Activated CD8-positive, alpha-beta memory T cell treated with anti-CD3 and anti-CD28 coated beads, Interleukin-2, amount 10 ng/mL, durations not matched to agents 7 days and 5 days (primary cell): ENCODE results near the gene PAX5. TPM values are rescaled to one million over a fixed set of nuclear protein-coding genes. Genes with fewer than 3 reads are reported as not detected.

Source experiments
- ATAC-seq: fragments of 150-1000 bp; cut with Tn5 transposase; one replicate; pipeline ENCODE4 v1.10.0; 2021; ENCODE audit warnings: moderate library complexity
- CTCF ChIA-PET: fragments of 350-600 bp; sonication (Branson Sonifier 250); formaldehyde crosslinking; loops from one replicate; lab custom pipeline; 2021; ENCODE audit warnings: antibody characterized with exemption; lab: Charles Lee
- DNase-seq: peaks from one replicate; pipeline ENCODE4 v3.0.0-alpha.2; 2020
- H3K27ac Mint-ChIP-seq: one replicate; pipeline ENCODE4 v1.8.0; 2021; ENCODE audit warnings: mild to moderate bottlenecking, mixed read lengths
- H3K27me3 Mint-ChIP-seq: one replicate; pipeline ENCODE4 v1.8.0; 2021; ENCODE audit warnings: mixed read lengths
- H3K36me3 Mint-ChIP-seq: one replicate; pipeline ENCODE4 v1.8.0; 2021; ENCODE audit warnings: mild to moderate bottlenecking, mixed read lengths
- H3K4me1 Mint-ChIP-seq: one replicate; pipeline ENCODE4 v1.8.0; 2021; ENCODE audit warnings: mixed read lengths
- H3K4me3 Mint-ChIP-seq: one replicate; pipeline ENCODE4 v1.8.0; 2021; ENCODE audit warnings: mild to moderate bottlenecking, moderate library complexity, mixed read lengths
- H3K9me3 Mint-ChIP-seq: one replicate; pipeline ENCODE4 v1.8.0; 2022; ENCODE audit warnings: low read depth, mixed read lengths
- total RNA-seq, 2 experiments: library from RNA; stranded (reverse); gene quantifications; one replicate each; pipeline ENCODE4 v1.2.3, GENCODE V29; 2021

Gene PAX5
- total RNA-seq, 2 experiments from 2014 or later: 0.14 to 0.20 TPM

DNA sequence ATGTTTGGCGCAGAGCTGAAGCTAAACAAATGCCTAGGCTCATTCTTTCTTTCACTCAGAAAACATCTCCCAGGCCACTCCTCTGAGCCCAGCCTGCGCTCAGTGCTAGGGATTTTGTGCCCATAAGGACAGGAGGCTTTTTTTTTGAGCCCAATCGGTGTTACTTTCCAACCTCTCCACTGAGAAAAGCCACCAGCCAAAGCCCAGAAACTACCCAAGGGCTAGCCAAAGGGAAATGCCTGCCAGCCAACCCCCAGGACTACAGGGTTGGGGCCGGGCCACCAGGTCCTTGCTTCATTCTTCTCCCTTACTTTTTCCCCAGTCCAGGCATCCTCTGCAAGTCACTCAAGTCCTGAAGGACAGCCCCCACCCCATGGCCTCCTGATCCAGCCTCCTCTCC lies 134.7 kb downstream of the PAX5 start:
- no peaks in the 10 kb centered on the region for H3K36me3 Mint-ChIP-seq
- H3K27me3 Mint-ChIP-seq: peaks cover 40% of the 10 kb centered on the region
- H3K27ac Mint-ChIP-seq: no peak overlapping the region
- ATAC-seq (no peak), DNase-seq (no peak)
- CTCF ChIA-PET: no interaction called here
- no peak overlapping the region for H3K4me3 Mint-ChIP-seq
- no peaks in the 10 kb centered on the region for H3K9me3 Mint-ChIP-seq
- H3K4me1 Mint-ChIP-seq: peaks cover 11% of the 10 kb centered on the region

DNA sequence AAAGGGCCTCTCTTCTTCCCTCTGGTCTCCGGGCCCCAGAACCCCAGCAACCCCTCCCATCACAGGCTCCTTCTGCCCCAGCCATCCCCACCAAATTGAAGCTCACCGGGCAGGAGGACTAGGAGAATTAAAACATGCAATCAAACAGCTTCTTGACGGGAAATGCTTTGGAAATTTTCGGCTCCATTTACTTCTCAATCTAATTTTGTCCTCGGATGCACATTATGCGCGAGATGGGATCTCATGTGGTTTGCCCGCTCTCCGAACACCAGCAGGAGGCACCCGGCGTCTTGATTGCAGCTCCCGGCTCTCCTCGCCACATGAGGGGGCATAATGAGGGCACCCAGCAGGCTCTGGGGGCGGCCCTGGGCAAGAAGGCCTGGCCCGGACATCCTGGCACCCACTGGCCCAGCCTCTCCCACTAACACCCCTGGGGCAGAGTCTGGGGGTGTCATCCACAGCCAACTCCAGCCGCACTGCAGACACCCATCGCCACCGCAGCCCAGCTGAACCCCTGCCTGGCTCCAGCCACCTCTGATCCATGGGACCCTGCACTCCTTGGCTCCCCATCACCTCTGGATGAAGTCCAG lies 135.5 kb downstream of the PAX5 start:
- no peak for ATAC-seq
- Mint-ChIP-seq H3K9me3 (no peaks in the 10 kb centered on the region), H3K27ac (no peak overlapping the region), H3K4me1 (peaks cover 2% of the 10 kb centered on the region), H3K27me3 (peaks cover 40% of the 10 kb centered on the region), H3K4me3 (no peak overlapping the region), H3K36me3 (no peaks in the 10 kb centered on the region)
- CTCF ChIA-PET: no interaction called here
- no peak for DNase-seq

- no peaks in the 10 kb centered on the region for H3K36me3 Mint-ChIP-seq
- H3K27ac Mint-ChIP-seq: no peak overlapping the region
- CTCF ChIA-PET: interaction anchor here (0.5 kb wide), 1 partner anchor 430 kb away, joined by 3 read pairs; no protein-coding TSS in a partner anchor
- ATAC-seq (no peak), DNase-seq (no peak)
- no peak overlapping the region for H3K4me3 Mint-ChIP-seq
- H3K9me3 Mint-ChIP-seq: no peaks in the 10 kb centered on the region
- no peaks in the 10 kb centered on the region for H3K4me1 Mint-ChIP-seq
- peaks cover 43% of the 10 kb centered on the region for H3K27me3 Mint-ChIP-seq
These were observed 136.6 kb downstream of the PAX5 start for GRCh38 chr9:36897478-36897877.

GRCh38 chr9:36897019-36897418 lies 137.0 kb downstream of the PAX5 start:
- DNase-seq: no peak
- no peaks in the 10 kb centered on the region for H3K36me3 Mint-ChIP-seq
- CTCF ChIA-PET: no interaction called here
- peaks cover 45% of the 10 kb centered on the region for H3K27me3 Mint-ChIP-seq
- H3K27ac Mint-ChIP-seq: no peak overlapping the region
- ATAC-seq: no peak
- no peaks in the 10 kb centered on the region for H3K9me3 Mint-ChIP-seq
- no peak overlapping the region for H3K4me3 Mint-ChIP-seq
- no peaks in the 10 kb centered on the region for H3K4me1 Mint-ChIP-seq

DNA sequence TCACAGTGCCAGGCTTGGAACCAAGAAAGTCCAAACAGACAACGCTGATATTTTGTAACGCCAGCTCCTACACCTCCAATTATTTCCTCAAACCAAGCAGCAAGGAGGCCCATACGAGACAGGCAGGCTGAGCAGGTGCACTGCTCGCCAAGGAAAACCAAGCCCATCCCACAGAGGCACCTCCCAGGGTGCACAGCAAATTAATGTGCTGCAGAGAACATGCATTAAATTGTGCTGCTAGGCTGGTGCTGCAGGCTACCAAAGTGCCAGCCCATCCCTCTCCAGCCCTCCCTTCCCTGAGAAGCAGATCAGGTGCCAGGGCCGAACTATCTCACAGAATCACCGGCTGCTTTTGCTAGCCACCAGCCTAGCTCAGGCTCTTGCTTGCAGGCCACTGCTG lies 137.8 kb downstream of the PAX5 start:
- peaks cover 46% of the 10 kb centered on the region for H3K27me3 Mint-ChIP-seq
- DNase-seq (no peak), ATAC-seq (no peak)
- H3K4me1 Mint-ChIP-seq: no peaks in the 10 kb centered on the region
- H3K9me3 Mint-ChIP-seq: no peaks in the 10 kb centered on the region
- no peaks in the 10 kb centered on the region for H3K36me3 Mint-ChIP-seq
- CTCF ChIA-PET: no interaction called here
- no peak overlapping the region for H3K27ac Mint-ChIP-seq
- H3K4me3 Mint-ChIP-seq: no peak overlapping the region

- Mint-ChIP-seq H3K27ac (no peak overlapping the region), H3K36me3 (no peaks in the 10 kb centered on the region)
- ATAC-seq: no peak
These were observed 138.3 kb downstream of the PAX5 start for GRCh38 chr9:36895744-36896260.

DNA sequence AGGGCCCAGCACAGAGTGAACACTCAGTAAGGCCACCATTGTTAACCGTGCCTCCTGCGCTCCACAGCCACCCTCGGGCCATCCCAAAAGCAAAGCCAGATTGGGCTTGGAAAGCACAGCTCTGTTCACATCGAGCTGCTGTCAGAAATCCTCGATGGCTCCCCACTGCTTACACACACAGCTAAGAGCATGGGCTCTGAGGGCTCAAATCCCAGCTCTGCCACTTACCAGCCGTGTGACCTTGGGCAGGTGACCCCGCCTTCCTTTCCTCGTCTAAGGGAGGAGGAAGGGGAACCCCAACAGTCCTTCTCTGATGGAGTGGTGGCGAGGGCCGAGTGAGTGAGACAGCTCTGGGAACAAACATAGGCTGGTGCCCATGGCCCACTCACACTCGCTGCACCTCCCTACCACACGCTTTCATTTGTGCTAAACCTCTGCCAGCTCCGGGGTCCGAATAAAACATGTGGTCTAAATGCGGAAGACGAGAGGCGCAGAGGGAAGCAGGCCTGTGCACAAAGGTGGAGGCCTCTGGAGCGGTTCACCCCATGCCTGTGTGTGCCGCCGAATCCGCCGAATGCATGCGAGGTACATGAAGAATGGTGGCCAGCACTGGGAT lies 139.3 kb downstream of the PAX5 start:
- Mint-ChIP-seq H3K4me1 (no peaks in the 10 kb centered on the region), H3K36me3 (no peaks in the 10 kb centered on the region), H3K27ac (no peak overlapping the region), H3K9me3 (no peaks in the 10 kb centered on the region), H3K4me3 (no peak overlapping the region), H3K27me3 (peaks cover 44% of the 10 kb centered on the region)
- no peak for ATAC-seq
- CTCF ChIA-PET: no interaction called here
- no peak for DNase-seq

More at GRCh38 chr9:36895744-36896260, 138.3 kb downstream of the PAX5 start:
- Mint-ChIP-seq H3K4me3 (no peak overlapping the region), H3K4me1 (no peaks in the 10 kb centered on the region), H3K27me3 (peaks cover 45% of the 10 kb centered on the region), H3K9me3 (no peaks in the 10 kb centered on the region)
- DNase-seq: no peak
- CTCF ChIA-PET: no interaction called here

GRCh38 chr9:36893911-36894310 lies 140.2 kb downstream of the PAX5 start:
- CTCF ChIA-PET: no interaction called here
- no peak for DNase-seq
- no peak overlapping the region for H3K4me3 Mint-ChIP-seq
- no peaks in the 10 kb centered on the region for H3K36me3 Mint-ChIP-seq
- no peak for ATAC-seq
- no peak overlapping the region for H3K27ac Mint-ChIP-seq
- H3K4me1 Mint-ChIP-seq: no peaks in the 10 kb centered on the region
- peaks cover 45% of the 10 kb centered on the region for H3K27me3 Mint-ChIP-seq
- H3K9me3 Mint-ChIP-seq: no peaks in the 10 kb centered on the region

DNA sequence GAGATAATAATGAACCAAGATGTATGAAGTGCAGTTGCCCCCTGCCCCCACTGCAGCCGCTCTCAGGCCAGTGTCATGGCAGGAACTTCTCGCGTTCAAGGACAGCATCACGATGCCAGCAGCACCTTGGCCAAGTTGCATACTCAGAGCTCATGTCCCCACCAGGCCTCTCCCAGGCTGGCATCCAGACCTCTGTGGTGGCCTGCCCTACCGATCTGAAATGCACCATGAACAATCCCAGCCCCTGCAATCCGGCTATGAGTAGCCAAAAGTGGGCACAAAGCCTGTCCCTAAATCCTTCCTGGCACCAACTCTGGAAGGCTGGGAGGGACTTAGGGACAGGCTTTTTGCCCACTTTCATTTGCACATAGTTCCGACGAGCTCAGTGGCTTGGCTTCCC lies 140.9 kb downstream of the PAX5 start:
- H3K4me1 Mint-ChIP-seq: no peaks in the 10 kb centered on the region
- peaks cover 44% of the 10 kb centered on the region for H3K27me3 Mint-ChIP-seq

GRCh38 chr9:36892279-36892678 lies 141.8 kb downstream of the PAX5 start:
- peaks cover 47% of the 10 kb centered on the region for H3K27me3 Mint-ChIP-seq
- CTCF ChIA-PET: interaction anchor here (0.7 kb wide), 1 partner anchor 20 kb away, joined by 3 read pairs; no protein-coding TSS in a partner anchor
- H3K27ac Mint-ChIP-seq: no peak overlapping the region

More for the DNA sequence above, 140.9 kb downstream of the PAX5 start:
- Mint-ChIP-seq H3K4me3 (no peak overlapping the region), H3K36me3 (no peaks in the 10 kb centered on the region), H3K9me3 (no peaks in the 10 kb centered on the region), H3K27ac (no peak overlapping the region)
- no peak for DNase-seq
- no peak for ATAC-seq
- CTCF ChIA-PET: no interaction called here

GRCh38 chr9:36891341-36891811 lies 142.7 kb downstream of the PAX5 start:
- H3K36me3 Mint-ChIP-seq: no peaks in the 10 kb centered on the region
- H3K4me3 Mint-ChIP-seq: no peak overlapping the region
- no peaks in the 10 kb centered on the region for H3K4me1 Mint-ChIP-seq
- ATAC-seq (no peak), DNase-seq (no peak)
- peaks cover 44% of the 10 kb centered on the region for H3K27me3 Mint-ChIP-seq
- CTCF ChIA-PET: interaction anchor here (0.7 kb wide), 1 partner anchor 19 kb away, joined by 3 read pairs; no protein-coding TSS in a partner anchor
- H3K27ac Mint-ChIP-seq: no peak overlapping the region
- H3K9me3 Mint-ChIP-seq: no peaks in the 10 kb centered on the region

More at GRCh38 chr9:36892279-36892678, 141.8 kb downstream of the PAX5 start:
- H3K36me3 Mint-ChIP-seq: no peaks in the 10 kb centered on the region
- DNase-seq (no peak), ATAC-seq (no peak)
- H3K4me3 Mint-ChIP-seq: no peak overlapping the region
- H3K4me1 Mint-ChIP-seq: no peaks in the 10 kb centered on the region
- H3K9me3 Mint-ChIP-seq: no peaks in the 10 kb centered on the region

- no peak for DNase-seq
- H3K27me3 Mint-ChIP-seq: peaks cover 40% of the 10 kb centered on the region
These were observed 144.2 kb downstream of the PAX5 start for GRCh38 chr9:36889844-36890243.

GRCh38 chr9:36888551-36888950 lies 145.5 kb downstream of the PAX5 start:
- DNase-seq (no peak), ATAC-seq (no peak)
- no peak overlapping the region for H3K27ac Mint-ChIP-seq
- H3K36me3 Mint-ChIP-seq: no peaks in the 10 kb centered on the region
- peaks cover 48% of the 10 kb centered on the region for H3K27me3 Mint-ChIP-seq
- no peaks in the 10 kb centered on the region for H3K4me1 Mint-ChIP-seq
- H3K4me3 Mint-ChIP-seq: no peak overlapping the region
- H3K9me3 Mint-ChIP-seq: no peaks in the 10 kb centered on the region
- CTCF ChIA-PET: interaction anchor here (1.1 kb wide), 1 partner anchor 15 kb away, joined by 3 read pairs; no protein-coding TSS in a partner anchor

More at GRCh38 chr9:36889844-36890243, 144.2 kb downstream of the PAX5 start:
- Mint-ChIP-seq H3K4me3 (no peak overlapping the region), H3K4me1 (no peaks in the 10 kb centered on the region), H3K27ac (no peak overlapping the region), H3K9me3 (no peaks in the 10 kb centered on the region), H3K36me3 (no peaks in the 10 kb centered on the region)
- CTCF ChIA-PET: no interaction called here
- ATAC-seq: no peak

DNA sequence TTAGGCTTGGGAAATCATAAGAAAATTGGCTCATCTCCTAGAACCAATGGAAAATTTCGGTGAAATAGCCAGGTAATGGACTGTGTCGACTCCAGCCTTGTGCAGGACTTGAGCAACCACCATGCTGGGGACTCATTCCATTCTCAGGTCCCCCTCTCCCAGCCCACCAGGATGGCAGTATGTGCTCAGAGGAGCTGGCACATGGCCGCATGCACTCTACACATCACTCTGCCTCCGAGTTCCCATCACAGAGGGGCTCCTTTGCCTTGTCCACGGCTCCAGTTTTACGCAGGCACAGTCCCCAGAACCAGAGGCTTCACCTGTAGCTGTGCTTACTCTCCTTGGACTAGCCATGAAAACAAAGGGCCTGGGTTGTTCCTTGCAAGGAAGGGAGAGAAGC lies 149.3 kb downstream of the PAX5 start:
- peaks cover 40% of the 10 kb centered on the region for H3K27me3 Mint-ChIP-seq
- H3K27ac Mint-ChIP-seq: no peak overlapping the region
- H3K36me3 Mint-ChIP-seq: no peaks in the 10 kb centered on the region
- ATAC-seq: no peak
- no peaks in the 10 kb centered on the region for H3K9me3 Mint-ChIP-seq
- no peaks in the 10 kb centered on the region for H3K4me1 Mint-ChIP-seq
- no peak for DNase-seq
- H3K4me3 Mint-ChIP-seq: no peak overlapping the region
- CTCF ChIA-PET: interaction anchor here (1.3 to 1.8 kb wide), 2 partner anchors 11 to 12 kb away, joined by 7 to 9 read pairs; no protein-coding TSS in a partner anchor
